HCT116 (cell line): ENCODE measurements around the gene ZDHHC16. TPM values are rescaled to one million over a fixed set of nuclear protein-coding genes. Genes with fewer than 3 reads are reported as not detected.

Experiments
- ATAC-seq: fragments of 200-7000 bp; cut with Tn5 transposase; 2 replicates; pipeline ENCODE4 v1.9.1; 2020; ENCODE audit warnings: mild to moderate bottlenecking, moderate library complexity
- BruUV-seq: library from RNA; stranded (reverse); fragments of 400-500 nt; replicated peaks from 2 replicates; lab custom pipeline; 2021; lab: Mats Ljungman, UMichigan
- CTCF ChIA-PET: fragments of 300-600 bp; sonication (Branson Sonifier 250); formaldehyde crosslinking; loops from one replicate; lab custom pipeline; 2021; ENCODE audit warnings: antibody characterized with exemption; lab: Charles Lee
- POLR2A ChIA-PET: fragments of 300-600, 350-600 bp; sonication (Branson Sonifier 250); formaldehyde crosslinking; loops from one replicate; lab custom pipeline; 2021; ENCODE audit warnings: antibody characterized with exemption; lab: Charles Lee
- RAD21 ChIA-PET, 2 experiments: fragments of 300-600 bp; sonication (Branson Sonifier 250); formaldehyde crosslinking; loops; one replicate each; lab custom pipeline; 2023; ENCODE audit warnings: low total read pairs in 2 of 2; ENCODE audit not compliant: uncharacterized antibody in 2 of 2, unreplicated experiment in 2 of 2, low non-redundant PET in 1 of 2; lab: Charles Lee
- DNase-seq: peaks from one replicate; pipeline ENCODE4 v3.0.0-alpha.2; 2010; ENCODE audit warnings: low read depth, low spot score
- H2AFZ ChIP-seq: fragments of 200-600 bp; shearing (Covaris generic), sonication (generic); 2 replicates; pipeline ENCODE4 v1.6.1; 2017; ENCODE audit warnings: low read depth, mixed run types, mixed read lengths, antibody characterized with exemption, low read length; ENCODE audit not compliant: poor library complexity, severe bottlenecking
- H3K27ac ChIP-seq: 2 replicates; pipeline ENCODE4 v1.5.1; 2012; ENCODE audit warnings: low read depth, low read length
- H3K27me3 ChIP-seq: fragments of 200-600 bp; sonication (generic); 2 replicates; pipeline ENCODE4 v1.6.1; 2016; ENCODE audit warnings: mixed run types, low read length, mixed read lengths; ENCODE audit not compliant: insufficient read depth
- H3K36me3 ChIP-seq, 2 experiments: fragments of 200-500 bp in 1 of 2; fragments of 200-600 bp in 1 of 2; sonication (Bioruptor generic) in 1 of 2; sonication (generic) in 1 of 2; 2 replicates each; pipeline versions ENCODE4 v1.5.1 to v1.6.1; 2014 to 2016; ENCODE audit warnings: low read length in 2 of 2, inconsistent platforms in 1 of 2, mixed read lengths in 1 of 2, mixed run types in 1 of 2; ENCODE audit not compliant: insufficient read depth in 2 of 2, control insufficient read depth in 1 of 2
- H3K4me1 ChIP-seq, 2 experiments: fragments of 200-600 bp in 1 of 2; sonication (generic) in 1 of 2; 2 replicates each; pipeline versions ENCODE4 v1.5.1 to v1.6.1; 2012 to 2017; ENCODE audit warnings: low read length in 2 of 2, inconsistent platforms in 1 of 2, mild to moderate bottlenecking in 1 of 2, mixed read lengths in 1 of 2, mixed run types in 1 of 2, moderate library complexity in 1 of 2; ENCODE audit not compliant: insufficient read depth in 2 of 2, control insufficient read depth in 1 of 2
- H3K4me2 ChIP-seq: fragments of 200-600 bp; sonication (generic); 2 replicates; pipeline ENCODE4 v1.6.1; 2017; ENCODE audit warnings: mixed run types, low read length, mixed read lengths
- H3K4me3 ChIP-seq, 2 experiments: fragments of 200-600 bp in 1 of 2; sonication (generic) in 1 of 2; replicated peaks in 1 of 2; 2 replicates each; pipeline ENCODE4 v1.5.1; 2011 to 2016; ENCODE audit warnings: low read length in 2 of 2, control low read depth in 1 of 2, low read depth in 1 of 2, mild to moderate bottlenecking in 1 of 2, mixed read lengths in 1 of 2, mixed run types in 1 of 2
- H3K79me2 ChIP-seq: fragments of 200-600 bp; sonication (generic); 2 replicates; pipeline ENCODE4 v1.6.1; 2017; ENCODE audit warnings: mild to moderate bottlenecking, mixed run types, low read length, moderate library complexity, mixed read lengths; ENCODE audit not compliant: insufficient read depth
- H3K9ac ChIP-seq: fragments of 200-600 bp; sonication (generic); 2 replicates; pipeline ENCODE4 v1.6.1; 2016; ENCODE audit warnings: low read length, mixed read lengths
- H3K9me2 ChIP-seq: fragments of 200-600 bp; sonication (generic), shearing (Covaris generic); 2 replicates; pipeline ENCODE4 v1.6.1; 2017; ENCODE audit warnings: mixed run types, mild to moderate bottlenecking, moderate library complexity; ENCODE audit not compliant: insufficient read depth
- H3K9me3 ChIP-seq, 2 experiments: fragments of 200-500 bp in 1 of 2; fragments of 200-600 bp in 1 of 2; sonication (Bioruptor generic) in 1 of 2; sonication (generic) in 1 of 2; 2 replicates each; pipeline ENCODE4 v1.6.1; 2014 to 2017; ENCODE audit warnings: low read length in 2 of 2, mixed read lengths in 2 of 2, inconsistent platforms in 1 of 2, low read depth in 1 of 2, mild to moderate bottlenecking in 1 of 2, mixed run types in 1 of 2, moderate library complexity in 1 of 2; ENCODE audit not compliant: control insufficient read depth in 1 of 2, insufficient read depth in 1 of 2
- H4K20me1 ChIP-seq: fragments of 200-600 bp; sonication (generic), shearing (Covaris generic); 2 replicates; pipeline ENCODE4 v1.6.1; 2017; ENCODE audit warnings: mixed run types, mild to moderate bottlenecking, moderate library complexity; ENCODE audit not compliant: insufficient read depth
- ATF3 ChIP-seq: IDR thresholded peaks from 2 replicates; pipeline ENCODE4 v1.6.1; 2012
- CEBPB ChIP-seq: IDR thresholded peaks from 2 replicates; pipeline ENCODE4 v1.6.1; 2012; ENCODE audit warnings: low read depth
- ELF1 ChIP-seq: IDR thresholded peaks from 2 replicates; pipeline ENCODE4 v1.6.1; 2012; ENCODE audit warnings: low read depth, borderline replicate concordance
- POLR2A ChIP-seq: IDR thresholded peaks from 2 replicates; pipeline ENCODE4 v1.7.0; 2011; ENCODE audit warnings: borderline replicate concordance; ENCODE audit not compliant: insufficient read depth, insufficient read length; ENCODE audit errors: extremely low read depth
- POLR2AphosphoS5 ChIP-seq: IDR thresholded peaks from 2 replicates; pipeline ENCODE4 v1.6.1; 2011; ENCODE audit warnings: mild to moderate bottlenecking, low read depth, low read length, moderate library complexity
- SIN3A ChIP-seq: IDR thresholded peaks from 2 replicates; pipeline ENCODE4 v1.6.1; 2012; ENCODE audit warnings: low read depth
- YY1 ChIP-seq: IDR thresholded peaks from 2 replicates; pipeline ENCODE4 v1.6.1; 2011; ENCODE audit warnings: low read length, low read depth, moderate library complexity, mild to moderate bottlenecking; ENCODE audit not compliant: insufficient replicate concordance; ENCODE audit errors: extremely low read depth
- intact Hi-C: fragments of 100-400 bp; cut with micrococcal nuclease; formaldehyde crosslinking; loops from 2 replicates; pipeline ENCODE4 v1.10.0; 2022
- total RNA-seq: library from RNA; stranded (reverse); gene quantifications from one replicate; pipeline ENCODE4 v1.2.1, GENCODE V29; 2021; ENCODE audit not compliant: unreplicated experiment
- TF ChIP-seq, protein P1 (sequence below): IDR thresholded peaks from 2 replicates; pipeline ENCODE4 v1.6.1; 2012; ENCODE audit warnings: low read depth

ZDHHC16 gene
- total RNA-seq, 1 experiment from 2014 or later, result 34.0 TPM

DNA sequence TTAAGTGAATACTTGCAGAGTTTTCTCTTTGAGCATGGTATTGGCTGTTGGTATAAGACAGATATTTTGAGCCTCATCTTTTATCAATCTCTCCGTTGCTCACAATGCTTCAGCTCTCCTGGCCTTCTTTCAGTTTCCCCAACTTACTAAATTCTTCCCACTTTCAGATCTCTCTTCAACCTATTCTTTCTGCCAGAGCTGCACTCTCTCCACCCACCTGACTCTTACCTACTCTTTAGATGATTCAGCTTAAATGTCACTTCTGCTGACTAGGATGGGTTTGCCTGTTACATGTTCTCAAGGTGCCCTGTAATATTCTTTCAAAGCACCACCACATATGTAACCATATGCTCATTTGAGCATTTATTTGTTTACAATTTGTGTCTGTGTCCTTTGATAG, 1.8 kb upstream of the ZDHHC16 start:
- POLR2A ChIA-PET, result no interaction called here

More for the DNA sequence above, 1.8 kb upstream of the ZDHHC16 start:
- Histone ChIP-seq H2AFZ (no peak overlapping the region), H4K20me1 (no peaks in the 10 kb centered on the region), H3K4me2 (peak overlapping the region; percentile 87), H3K9ac (no peak overlapping the region), H3K36me3 (peaks cover 0 to 8% of the 10 kb centered on the region in 2 experiments; a peak in 1 of 4 replicates), H3K4me1 (peaks cover 10 to 21% of the 10 kb centered on the region in 2 experiments), H3K9me2 (no peaks in the 10 kb centered on the region), H3K79me2 (peaks cover 53% of the 10 kb centered on the region), H3K9me3 (no peaks in the 10 kb centered on the region), H3K4me3 (no peak overlapping the region; a peak in 1 of 4 replicates), H3K27me3 (no peaks in the 10 kb centered on the region), H3K27ac (no peak overlapping the region)
- ChIA-PET CTCF (no interaction called here), RAD21 (no interaction called here)
- no peak for TF ChIP-seq POLR2AphosphoS5
- TF ChIP-seq YY1, result no peak
- TF ChIP-seq ATF3, result no peak
- TF ChIP-seq, protein P1, sequence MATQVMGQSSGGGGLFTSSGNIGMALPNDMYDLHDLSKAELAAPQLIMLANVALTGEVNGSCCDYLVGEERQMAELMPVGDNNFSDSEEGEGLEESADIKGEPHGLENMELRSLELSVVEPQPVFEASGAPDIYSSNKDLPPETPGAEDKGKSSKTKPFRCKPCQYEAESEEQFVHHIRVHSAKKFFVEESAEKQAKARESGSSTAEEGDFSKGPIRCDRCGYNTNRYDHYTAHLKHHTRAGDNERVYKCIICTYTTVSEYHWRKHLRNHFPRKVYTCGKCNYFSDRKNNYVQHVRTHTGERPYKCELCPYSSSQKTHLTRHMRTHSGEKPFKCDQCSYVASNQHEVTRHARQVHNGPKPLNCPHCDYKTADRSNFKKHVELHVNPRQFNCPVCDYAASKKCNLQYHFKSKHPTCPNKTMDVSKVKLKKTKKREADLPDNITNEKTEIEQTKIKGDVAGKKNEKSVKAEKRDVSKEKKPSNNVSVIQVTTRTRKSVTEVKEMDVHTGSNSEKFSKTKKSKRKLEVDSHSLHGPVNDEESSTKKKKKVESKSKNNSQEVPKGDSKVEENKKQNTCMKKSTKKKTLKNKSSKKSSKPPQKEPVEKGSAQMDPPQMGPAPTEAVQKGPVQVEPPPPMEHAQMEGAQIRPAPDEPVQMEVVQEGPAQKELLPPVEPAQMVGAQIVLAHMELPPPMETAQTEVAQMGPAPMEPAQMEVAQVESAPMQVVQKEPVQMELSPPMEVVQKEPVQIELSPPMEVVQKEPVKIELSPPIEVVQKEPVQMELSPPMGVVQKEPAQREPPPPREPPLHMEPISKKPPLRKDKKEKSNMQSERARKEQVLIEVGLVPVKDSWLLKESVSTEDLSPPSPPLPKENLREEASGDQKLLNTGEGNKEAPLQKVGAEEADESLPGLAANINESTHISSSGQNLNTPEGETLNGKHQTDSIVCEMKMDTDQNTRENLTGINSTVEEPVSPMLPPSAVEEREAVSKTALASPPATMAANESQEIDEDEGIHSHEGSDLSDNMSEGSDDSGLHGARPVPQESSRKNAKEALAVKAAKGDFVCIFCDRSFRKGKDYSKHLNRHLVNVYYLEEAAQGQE, result no peak
- TF ChIP-seq SIN3A, result no peak
- TF ChIP-seq POLR2A, result no peak
- TF ChIP-seq ELF1, result no peak
- no peak for TF ChIP-seq CEBPB
- intact Hi-C loops, result no loop called here
- ATAC-seq (no peak), DNase-seq (no peak)
- BruUV-seq, result no TSS peak
